GM23338 (cell line): ENCODE results near the gene IQCK. TPM values are rescaled to one million over a fixed set of nuclear protein-coding genes. Genes with fewer than 3 reads are reported as not detected.

ENCODE experiments used
- ATAC-seq: fragments of 200-7000 bp; cut with Tn5 transposase; 3 replicates; pipeline ENCODE4 v1.9.1; 2020
- DNase-seq: peaks from one replicate; pipeline ENCODE4 v3.0.0-alpha.2; 2015; ENCODE audit warnings: low spot score
- H2AFZ ChIP-seq: fragments of 200-600 bp; sonication (generic); 2 replicates; pipeline ENCODE4 v1.8.0; 2016; ENCODE audit warnings: antibody characterized with exemption, mild to moderate bottlenecking, moderate library complexity
- H3F3A ChIP-seq: fragments of 200-600 bp; sonication (generic); replicated peaks from 2 replicates; pipeline ENCODE4 v1.8.0; 2017; ENCODE audit warnings: antibody characterized with exemption, mixed run types, low read depth
- H3K27ac ChIP-seq: fragments of 200-600 bp; sonication (generic); 2 replicates; pipeline ENCODE4 v1.6.1; 2016; ENCODE audit warnings: low read depth
- H3K27me3 ChIP-seq: fragments of 200-600 bp; sonication (generic); 2 replicates; pipeline ENCODE4 v1.8.0; 2016; ENCODE audit warnings: mild to moderate bottlenecking, mixed run types, moderate library complexity; ENCODE audit not compliant: insufficient read depth
- H3K36me3 ChIP-seq: fragments of 200-600 bp; sonication (generic); 2 replicates; pipeline ENCODE4 v1.8.0; 2016; ENCODE audit warnings: mild to moderate bottlenecking; ENCODE audit not compliant: insufficient read depth
- H3K4me1 ChIP-seq: fragments of 200-600 bp; sonication (generic); 2 replicates; pipeline ENCODE4 v1.8.0; 2016; ENCODE audit warnings: mild to moderate bottlenecking, moderate library complexity; ENCODE audit not compliant: insufficient read depth
- H3K4me2 ChIP-seq: fragments of 200-600 bp; sonication (generic); 2 replicates; pipeline ENCODE4 v1.7.1; 2017; ENCODE audit warnings: mixed run types
- H3K4me3 ChIP-seq: fragments of 200-600 bp; sonication (generic); 2 replicates; pipeline ENCODE4 v1.6.1; 2016; ENCODE audit warnings: mixed run types
- H3K79me2 ChIP-seq: fragments of 200-600 bp; sonication (generic); replicated peaks from 2 replicates; pipeline ENCODE4 v1.8.0; 2017; ENCODE audit warnings: mild to moderate bottlenecking; ENCODE audit not compliant: insufficient read depth
- H3K9me2 ChIP-seq: fragments of 200-600 bp; sonication (generic); 2 replicates; pipeline ENCODE4 v1.8.0; 2017; ENCODE audit not compliant: insufficient read depth
- H4K20me1 ChIP-seq: fragments of 200-600 bp; sonication (generic); replicated peaks from 2 replicates; pipeline ENCODE4 v1.8.0; 2017; ENCODE audit warnings: mild to moderate bottlenecking; ENCODE audit not compliant: insufficient read depth
- H3K27ac Mint-ChIP-seq: 2 replicates; pipeline ENCODE4 v1.8.0; 2020; ENCODE audit warnings: inconsistent platforms, mild to moderate bottlenecking, moderate library complexity, mixed read lengths
- H3K27me3 Mint-ChIP-seq: 3 replicates; pipeline ENCODE4 v1.8.0; 2022; ENCODE audit warnings: low read depth, mild to moderate bottlenecking, moderate library complexity, mixed read lengths, inconsistent platforms; ENCODE audit not compliant: insufficient read depth, poor library complexity
- H3K36me3 Mint-ChIP-seq: 3 replicates; pipeline ENCODE4 v1.8.0; 2021; ENCODE audit warnings: low read depth, mild to moderate bottlenecking, inconsistent platforms, moderate library complexity, mixed read lengths
- H3K4me1 Mint-ChIP-seq: 3 replicates; pipeline ENCODE4 v1.8.0; 2020; ENCODE audit warnings: mild to moderate bottlenecking, inconsistent platforms, mixed read lengths
- H3K4me3 Mint-ChIP-seq: 3 replicates; pipeline ENCODE4 v1.8.0; 2021; ENCODE audit warnings: moderate library complexity, mild to moderate bottlenecking, inconsistent platforms, mixed read lengths
- H3K9me3 Mint-ChIP-seq: 3 replicates; pipeline ENCODE4 v1.8.0; 2020; ENCODE audit warnings: moderate library complexity, mild to moderate bottlenecking, inconsistent platforms, mixed read lengths
- CREB1 ChIP-seq: fragments of 250-450 bp; sonication (Bioruptor Pico); IDR thresholded peaks from 2 replicates; pipeline ENCODE4 v1.5.0; 2020; ENCODE audit warnings: low read depth, mild to moderate bottlenecking, moderate library complexity
- EZH2 ChIP-seq: fragments of 200-600 bp; sonication (generic); IDR thresholded peaks from one replicate; pipeline ENCODE4 v1.8.0; 2017; ENCODE audit warnings: antibody characterized with exemption, mild to moderate bottlenecking, low read depth; ENCODE audit not compliant: unreplicated experiment
- EZH2phosphoT487 ChIP-seq: fragments of 200-600 bp; sonication (generic); IDR thresholded peaks from one replicate; pipeline ENCODE4 v1.8.1; 2018; ENCODE audit warnings: antibody characterized with exemption; ENCODE audit not compliant: unreplicated experiment
- JUNB ChIP-seq: IDR thresholded peaks from one replicate; pipeline ENCODE4 v1.6.1; 2016; ENCODE audit warnings: antibody characterized with exemption; ENCODE audit not compliant: unreplicated experiment
- NANOG ChIP-seq: IDR thresholded peaks from 2 replicates; pipeline ENCODE4 v1.6.1; 2016; ENCODE audit warnings: antibody characterized with exemption, borderline replicate concordance
- POLR2AphosphoS5 ChIP-seq: IDR thresholded peaks from 2 replicates; pipeline ENCODE4 v1.6.1; 2016; ENCODE audit warnings: antibody characterized with exemption, low read depth
- STAT1 ChIP-seq: IDR thresholded peaks from one replicate; pipeline ENCODE4 v1.6.1; 2016; ENCODE audit warnings: antibody characterized with exemption; ENCODE audit not compliant: unreplicated experiment
- ZNF114 ChIP-seq: fragments of 250-450 bp; sonication (Bioruptor Pico); IDR thresholded peaks from 2 replicates; pipeline ENCODE4 v1.5.0; 2020; ENCODE audit warnings: mild to moderate bottlenecking, moderate library complexity
- ZNF331 ChIP-seq: fragments of 250-450 bp; sonication (Bioruptor Pico); IDR thresholded peaks from 2 replicates; pipeline ENCODE4 v1.5.0; 2020; ENCODE audit warnings: low read depth, mild to moderate bottlenecking, moderate library complexity
- polyA plus RNA-seq: library from polyadenylated mRNA; unstranded; fragments of >200 nt; fragmentation: Nextera tagmentation; extraction: Ambion mirVana; gene quantifications from 2 replicates; pipeline ENCODE4 v1.2.1, GENCODE V29; 2016
- total RNA-seq: library from RNA; depleted of rRNA; stranded (reverse); fragments of >200 nt; shearing (Covaris generic); gene quantifications from 2 replicates; pipeline ENCODE4 v1.2.3, GENCODE V29; 2014
- TF ChIP-seq, protein P1 (sequence below): IDR thresholded peaks from 2 replicates; pipeline ENCODE4 v1.6.1; 2016; ENCODE audit warnings: antibody characterized with exemption
- TF ChIP-seq, protein P2 (sequence below): IDR thresholded peaks from one replicate; pipeline ENCODE4 v1.6.1; 2018; ENCODE audit warnings: antibody characterized with exemption; ENCODE audit not compliant: unreplicated experiment
- TF ChIP-seq, protein P3 (sequence below), 2 experiments: fragments of 200-600 bp in 1 of 2; sonication (generic) in 1 of 2; conservative IDR thresholded peaks; 2 replicates each; pipeline versions ENCODE4 v1.5.1 to v1.6.1; 2016 to 2017; ENCODE audit warnings: antibody characterized with exemption in 2 of 2, low read depth in 2 of 2, mild to moderate bottlenecking in 2 of 2, moderate library complexity in 1 of 2

Gene IQCK
- total and polyA plus RNA-seq, 2 experiments from 2014 or later = 7.6 to 10.0 TPM

DNA sequence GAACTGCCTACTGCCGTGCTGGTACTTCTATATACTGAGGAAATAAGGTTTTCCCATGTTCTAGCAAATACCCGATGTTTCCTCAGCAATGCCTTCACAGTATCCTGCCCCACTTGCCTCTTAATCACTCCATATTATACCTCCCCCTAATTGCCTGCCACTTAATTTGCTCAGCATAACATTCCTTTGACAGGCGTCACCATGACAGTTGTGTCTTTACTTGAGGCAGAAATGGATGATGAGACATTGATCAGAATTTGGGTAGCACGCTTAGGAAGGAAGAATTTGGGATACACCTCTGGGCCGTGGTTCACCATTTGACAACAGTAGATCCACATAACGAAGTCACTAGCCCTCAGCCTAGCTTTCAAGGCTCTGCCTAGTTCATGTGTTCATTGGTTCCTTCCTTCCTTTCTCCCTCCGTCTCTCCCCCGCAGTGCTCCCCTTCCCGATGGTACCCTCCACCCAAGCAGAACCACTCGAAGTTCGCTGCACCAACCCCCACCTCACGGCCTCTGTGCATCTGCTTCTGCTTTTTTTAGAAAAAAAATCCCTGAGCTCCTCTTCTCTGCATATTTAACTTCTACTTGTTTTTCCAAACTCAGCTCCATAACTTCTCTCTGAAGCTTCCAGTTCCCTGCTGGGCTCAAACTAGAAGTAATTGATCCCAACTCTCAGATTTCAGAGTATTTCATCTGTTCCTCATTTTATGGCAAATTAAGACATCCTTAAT lies 19.4 kb downstream of the IQCK start:
- H3K27me3 Mint-ChIP-seq = peaks cover 2% of the 10 kb centered on the region
- H3K36me3 ChIP-seq = no peaks in the 10 kb centered on the region; the same call in 1 of the 2 replicates
- no peak overlapping the region for H3K4me2 ChIP-seq
- no peak overlapping the region for H3K27ac ChIP-seq
- H4K20me1 ChIP-seq = no peaks in the 10 kb centered on the region
- no peaks in the 10 kb centered on the region for H3K4me1 ChIP-seq
- ATAC-seq = no peak; the same call in 2 of the 3 replicates
- H3K79me2 ChIP-seq = no peaks in the 10 kb centered on the region
- peaks cover 11% of the 10 kb centered on the region for H3K4me1 Mint-ChIP-seq
- H3K4me3 ChIP-seq = no peak overlapping the region
- no peaks in the 10 kb centered on the region for H3K9me3 Mint-ChIP-seq
- no peaks in the 10 kb centered on the region for H3F3A ChIP-seq
- no peak overlapping the region for H3K4me3 Mint-ChIP-seq
- DNase-seq = no peak
- H3K9me2 ChIP-seq = no peaks in the 10 kb centered on the region
- H2AFZ ChIP-seq = no peak overlapping the region
- no peak overlapping the region for H3K27ac Mint-ChIP-seq
- peaks cover 6% of the 10 kb centered on the region; the same call in 2 of the 3 replicates for H3K36me3 Mint-ChIP-seq
- H3K27me3 ChIP-seq = no peaks in the 10 kb centered on the region
- TF ChIP-seq, protein P1, sequence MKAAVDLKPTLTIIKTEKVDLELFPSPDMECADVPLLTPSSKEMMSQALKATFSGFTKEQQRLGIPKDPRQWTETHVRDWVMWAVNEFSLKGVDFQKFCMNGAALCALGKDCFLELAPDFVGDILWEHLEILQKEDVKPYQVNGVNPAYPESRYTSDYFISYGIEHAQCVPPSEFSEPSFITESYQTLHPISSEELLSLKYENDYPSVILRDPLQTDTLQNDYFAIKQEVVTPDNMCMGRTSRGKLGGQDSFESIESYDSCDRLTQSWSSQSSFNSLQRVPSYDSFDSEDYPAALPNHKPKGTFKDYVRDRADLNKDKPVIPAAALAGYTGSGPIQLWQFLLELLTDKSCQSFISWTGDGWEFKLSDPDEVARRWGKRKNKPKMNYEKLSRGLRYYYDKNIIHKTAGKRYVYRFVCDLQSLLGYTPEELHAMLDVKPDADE = no peak
- TF ChIP-seq CREB1 (CRISPR knock-in tag) (no peak), STAT1 (no peak), EZH2 (no peak)

DNA sequence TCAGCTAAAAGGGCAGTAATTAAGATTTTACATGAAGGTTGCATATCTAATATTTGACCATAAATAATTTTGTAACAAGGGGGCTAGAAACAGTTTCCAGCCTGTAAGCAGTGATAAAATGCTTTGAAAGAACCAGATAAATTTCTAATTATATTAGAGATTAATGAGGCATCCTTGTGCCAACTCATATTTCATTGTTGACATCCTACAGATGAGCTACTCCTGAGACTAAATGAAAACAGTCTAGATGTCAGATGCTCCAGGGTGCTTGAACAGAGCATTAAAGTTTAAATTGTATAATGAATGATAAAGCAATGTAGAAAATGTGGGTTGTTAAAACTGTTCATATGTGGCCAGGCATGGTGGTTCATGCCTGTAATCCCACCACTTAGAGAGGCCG lies 23.3 kb downstream of the IQCK start:
- Histone ChIP-seq H3F3A (no peaks in the 10 kb centered on the region), H3K4me3 (no peak overlapping the region), H3K27ac (no peak overlapping the region), H3K4me1 (no peaks in the 10 kb centered on the region), H3K27me3 (no peaks in the 10 kb centered on the region), H4K20me1 (no peaks in the 10 kb centered on the region), H3K9me2 (no peaks in the 10 kb centered on the region), H3K4me2 (no peak overlapping the region), H3K79me2 (no peaks in the 10 kb centered on the region), H3K36me3 (no peaks in the 10 kb centered on the region; the same call in 1 of the 2 replicates), H2AFZ (no peak overlapping the region)
- no peak for ATAC-seq
- H3K4me1 Mint-ChIP-seq = peaks cover 10% of the 10 kb centered on the region
- H3K36me3 Mint-ChIP-seq = no peaks in the 10 kb centered on the region; the same call in 1 of the 3 replicates
- no peaks in the 10 kb centered on the region for H3K9me3 Mint-ChIP-seq
- H3K4me3 Mint-ChIP-seq = no peak overlapping the region
- H3K27ac Mint-ChIP-seq = no peak overlapping the region
- DNase-seq = no peak
- peaks cover 2% of the 10 kb centered on the region for H3K27me3 Mint-ChIP-seq
- TF ChIP-seq, protein P1 = no peak
- TF ChIP-seq ZNF114 (CRISPR knock-in tag) = no peak
- TF ChIP-seq ZNF331 = no peak
- TF ChIP-seq NANOG = no peak
- no peak for TF ChIP-seq EZH2phosphoT487
- TF ChIP-seq, protein P2, sequence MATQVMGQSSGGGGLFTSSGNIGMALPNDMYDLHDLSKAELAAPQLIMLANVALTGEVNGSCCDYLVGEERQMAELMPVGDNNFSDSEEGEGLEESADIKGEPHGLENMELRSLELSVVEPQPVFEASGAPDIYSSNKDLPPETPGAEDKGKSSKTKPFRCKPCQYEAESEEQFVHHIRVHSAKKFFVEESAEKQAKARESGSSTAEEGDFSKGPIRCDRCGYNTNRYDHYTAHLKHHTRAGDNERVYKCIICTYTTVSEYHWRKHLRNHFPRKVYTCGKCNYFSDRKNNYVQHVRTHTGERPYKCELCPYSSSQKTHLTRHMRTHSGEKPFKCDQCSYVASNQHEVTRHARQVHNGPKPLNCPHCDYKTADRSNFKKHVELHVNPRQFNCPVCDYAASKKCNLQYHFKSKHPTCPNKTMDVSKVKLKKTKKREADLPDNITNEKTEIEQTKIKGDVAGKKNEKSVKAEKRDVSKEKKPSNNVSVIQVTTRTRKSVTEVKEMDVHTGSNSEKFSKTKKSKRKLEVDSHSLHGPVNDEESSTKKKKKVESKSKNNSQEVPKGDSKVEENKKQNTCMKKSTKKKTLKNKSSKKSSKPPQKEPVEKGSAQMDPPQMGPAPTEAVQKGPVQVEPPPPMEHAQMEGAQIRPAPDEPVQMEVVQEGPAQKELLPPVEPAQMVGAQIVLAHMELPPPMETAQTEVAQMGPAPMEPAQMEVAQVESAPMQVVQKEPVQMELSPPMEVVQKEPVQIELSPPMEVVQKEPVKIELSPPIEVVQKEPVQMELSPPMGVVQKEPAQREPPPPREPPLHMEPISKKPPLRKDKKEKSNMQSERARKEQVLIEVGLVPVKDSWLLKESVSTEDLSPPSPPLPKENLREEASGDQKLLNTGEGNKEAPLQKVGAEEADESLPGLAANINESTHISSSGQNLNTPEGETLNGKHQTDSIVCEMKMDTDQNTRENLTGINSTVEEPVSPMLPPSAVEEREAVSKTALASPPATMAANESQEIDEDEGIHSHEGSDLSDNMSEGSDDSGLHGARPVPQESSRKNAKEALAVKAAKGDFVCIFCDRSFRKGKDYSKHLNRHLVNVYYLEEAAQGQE = no peak
- no peak for TF ChIP-seq JUNB
- TF ChIP-seq POLR2AphosphoS5 = no peak
- TF ChIP-seq, protein P3, sequence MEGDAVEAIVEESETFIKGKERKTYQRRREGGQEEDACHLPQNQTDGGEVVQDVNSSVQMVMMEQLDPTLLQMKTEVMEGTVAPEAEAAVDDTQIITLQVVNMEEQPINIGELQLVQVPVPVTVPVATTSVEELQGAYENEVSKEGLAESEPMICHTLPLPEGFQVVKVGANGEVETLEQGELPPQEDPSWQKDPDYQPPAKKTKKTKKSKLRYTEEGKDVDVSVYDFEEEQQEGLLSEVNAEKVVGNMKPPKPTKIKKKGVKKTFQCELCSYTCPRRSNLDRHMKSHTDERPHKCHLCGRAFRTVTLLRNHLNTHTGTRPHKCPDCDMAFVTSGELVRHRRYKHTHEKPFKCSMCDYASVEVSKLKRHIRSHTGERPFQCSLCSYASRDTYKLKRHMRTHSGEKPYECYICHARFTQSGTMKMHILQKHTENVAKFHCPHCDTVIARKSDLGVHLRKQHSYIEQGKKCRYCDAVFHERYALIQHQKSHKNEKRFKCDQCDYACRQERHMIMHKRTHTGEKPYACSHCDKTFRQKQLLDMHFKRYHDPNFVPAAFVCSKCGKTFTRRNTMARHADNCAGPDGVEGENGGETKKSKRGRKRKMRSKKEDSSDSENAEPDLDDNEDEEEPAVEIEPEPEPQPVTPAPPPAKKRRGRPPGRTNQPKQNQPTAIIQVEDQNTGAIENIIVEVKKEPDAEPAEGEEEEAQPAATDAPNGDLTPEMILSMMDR (conservative IDR thresholded peaks at IDR 0.05; ENCODE audit: low read depth in 2 of 2) = no peak
- no peak for TF ChIP-seq EZH2
- TF ChIP-seq STAT1 = no peak
- no peak for TF ChIP-seq CREB1 (CRISPR knock-in tag)
